GM19035 (cell line): ENCODE measurements around the gene CDH4.
"Not testable (repeated sequence)": the region's sequence is repeated elsewhere in the genome, so short reads cannot be mapped to it uniquely, and the experiment has no call there.

Source experiments
- ATAC-seq: cut with Tn5 transposase; IDR thresholded peaks from one replicate; pipeline ENCODE4 v1.9.1; 2021; ENCODE audit not compliant: unreplicated experiment

The CDH4 gene

DNA sequence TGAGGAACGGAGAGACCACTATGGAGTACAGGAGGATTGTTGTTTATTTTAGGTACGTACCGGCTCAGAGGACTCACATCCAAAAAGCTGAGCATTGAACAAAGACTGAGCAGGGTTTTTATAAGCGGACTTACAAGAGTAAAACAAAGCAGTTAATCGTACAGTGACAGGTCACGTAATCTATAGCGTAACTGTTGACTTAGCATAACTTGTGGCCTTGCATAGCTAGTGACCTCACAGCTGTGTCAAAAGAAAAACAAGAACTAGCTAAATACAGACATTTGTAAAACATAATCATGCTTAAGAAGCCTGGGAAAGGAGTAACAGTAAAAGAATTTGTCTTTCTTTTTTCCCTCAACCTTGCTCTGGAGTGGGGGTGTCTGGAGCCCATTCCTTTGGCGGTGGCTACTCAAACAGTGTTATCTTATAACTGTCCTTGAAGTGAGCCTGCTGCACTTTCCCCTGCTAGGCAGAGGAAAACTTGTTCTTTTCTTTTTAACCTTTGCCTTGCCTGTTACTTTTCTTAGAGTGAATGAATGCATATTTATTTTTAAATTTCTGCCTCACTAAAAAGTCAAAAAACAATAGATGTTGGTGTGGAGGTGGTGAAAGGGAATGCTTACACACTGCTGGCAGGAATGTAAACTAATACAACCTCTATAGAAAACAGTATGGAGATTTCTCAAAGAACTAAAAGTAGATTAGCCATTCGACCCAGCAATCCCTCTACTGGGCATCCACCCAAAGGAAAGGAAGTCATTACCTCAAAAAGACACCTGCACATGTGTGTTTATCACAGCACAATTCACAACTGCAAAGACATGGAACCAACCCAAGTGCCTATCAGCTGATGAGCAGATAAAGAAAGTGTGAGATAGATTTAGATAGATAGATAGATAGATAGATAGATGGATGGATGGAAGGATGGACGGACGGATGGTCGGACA, 704.6 kb downstream of the CDH4 start:
- ATAC-seq = no peak

DNA sequence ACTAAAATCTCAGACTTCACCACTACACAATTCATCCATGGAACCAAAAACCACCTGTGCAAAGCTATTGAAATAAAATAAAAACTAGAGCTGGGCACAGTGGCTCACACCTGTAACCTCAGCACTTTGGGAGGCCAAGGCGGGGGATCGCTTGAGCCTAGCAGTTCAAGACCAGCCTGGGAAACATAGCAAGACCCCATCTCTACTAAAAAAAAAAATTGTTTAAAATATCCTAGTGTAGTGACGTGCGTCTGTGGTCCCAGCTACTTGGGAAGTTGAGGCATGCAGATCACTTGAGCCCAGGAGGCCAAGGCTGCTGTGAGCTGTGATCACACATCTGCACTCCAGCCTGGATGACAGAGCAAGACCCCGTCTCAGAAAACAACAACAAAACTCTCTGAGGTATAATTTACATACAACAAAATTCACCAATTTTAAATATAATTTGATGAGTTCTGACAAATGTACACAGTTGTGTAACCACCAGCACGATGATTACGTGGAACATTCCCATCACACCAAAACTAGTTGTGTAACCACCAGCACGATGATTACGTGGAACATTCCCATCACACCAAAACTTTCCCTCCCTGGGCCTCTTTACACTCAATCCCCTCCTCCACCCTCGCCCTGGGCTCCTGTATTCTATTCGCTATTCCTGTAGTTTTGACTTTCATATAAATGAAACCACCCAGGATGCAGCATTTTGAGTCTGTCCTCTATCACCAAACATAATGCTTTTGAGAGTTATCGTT, 706.1 kb downstream of the CDH4 start:
- no peak for ATAC-seq

- ATAC-seq = no peak
These were observed 707.0 kb downstream of the CDH4 start for GRCh38 chr20:61958773-61959700.

DNA sequence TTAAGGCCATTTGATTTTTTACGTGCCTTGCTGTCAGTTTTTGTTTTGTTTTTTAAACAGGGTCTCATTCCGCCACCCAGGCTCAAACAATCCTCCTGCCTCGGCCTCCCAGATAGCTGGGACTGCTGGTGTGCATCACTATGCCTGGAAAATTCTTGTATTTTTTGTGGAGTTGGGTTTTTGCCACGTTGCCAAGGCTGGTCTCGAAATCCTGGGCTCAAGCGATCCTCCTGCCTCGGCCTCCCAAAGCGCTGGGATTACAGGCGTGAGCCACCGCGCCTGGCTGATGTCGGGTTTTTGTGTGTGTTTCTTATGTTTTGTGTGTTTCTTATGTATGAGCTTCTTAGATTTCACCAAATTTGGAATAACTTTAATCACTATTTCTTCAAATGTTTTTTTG, 708.8 kb downstream of the CDH4 start:
- no peak for ATAC-seq

- no peak for ATAC-seq
These were observed 711.1 kb downstream of the CDH4 start for GRCh38 chr20:61963149-61963548.

- no peak for ATAC-seq
These were observed 712.0 kb downstream of the CDH4 start for GRCh38 chr20:61963885-61964674.

GRCh38 chr20:61964675-61965605, 712.9 kb downstream of the CDH4 start:
- no peak for ATAC-seq

GRCh38 chr20:61965606-61966491, 713.8 kb downstream of the CDH4 start:
- ATAC-seq = no peak

DNA sequence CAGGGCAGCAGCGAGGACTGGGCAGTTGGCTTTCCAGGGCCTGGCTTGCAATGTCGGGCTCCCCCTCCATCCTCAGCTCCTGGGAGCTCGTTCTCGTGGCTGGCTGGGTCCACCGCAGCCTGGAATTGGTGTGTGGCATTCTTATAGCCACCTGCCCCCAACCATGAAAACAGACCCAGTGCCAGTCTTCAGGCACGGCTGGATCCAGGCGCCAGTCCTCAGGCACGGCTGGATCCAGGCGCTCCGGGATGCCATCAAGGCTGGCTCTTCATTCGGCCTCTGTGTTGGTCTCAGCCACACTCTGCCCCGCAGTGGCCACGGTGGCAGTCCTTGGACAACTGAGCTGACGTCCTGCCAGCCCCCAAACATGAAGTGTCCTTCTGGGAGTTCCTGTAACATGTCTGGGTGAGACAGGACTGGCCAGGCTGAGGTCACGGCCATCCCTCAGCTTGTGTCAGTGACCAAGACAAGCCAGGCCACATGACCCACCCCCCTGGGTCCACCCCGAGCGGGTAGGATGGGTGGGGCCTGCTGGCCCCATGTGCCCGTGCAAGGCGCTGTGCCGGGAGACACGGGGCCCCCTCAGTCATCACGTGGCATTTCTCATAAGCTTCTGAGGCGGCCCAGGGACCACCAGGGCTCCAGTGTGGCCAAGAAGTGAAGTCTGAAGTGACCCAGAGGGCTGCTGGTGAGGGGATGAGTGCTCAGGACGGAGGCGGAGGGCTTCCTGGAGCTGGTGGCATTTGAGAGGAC, 714.6 kb downstream of the CDH4 start:
- no peak for ATAC-seq

DNA sequence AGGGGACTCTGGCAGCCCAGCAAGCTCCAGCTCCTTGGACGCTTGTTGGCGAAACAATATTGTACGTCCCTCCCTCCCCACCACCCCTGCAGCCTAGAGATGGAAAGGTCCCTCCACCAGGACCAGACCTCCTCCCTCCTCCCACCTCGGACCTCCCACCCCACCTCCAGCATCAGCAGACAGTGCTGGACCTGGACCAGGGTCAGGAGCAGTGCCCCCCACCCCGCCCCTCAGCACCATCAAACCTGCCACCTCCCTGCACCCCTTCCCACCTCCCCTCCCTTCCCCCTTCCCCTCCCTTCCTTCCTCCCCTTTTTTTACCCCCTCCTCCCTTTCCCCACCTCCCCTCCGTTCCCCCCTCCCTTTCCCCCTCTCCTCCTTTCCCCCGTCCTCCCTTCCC, 715.2 kb downstream of the CDH4 start:
- no peak for ATAC-seq

DNA sequence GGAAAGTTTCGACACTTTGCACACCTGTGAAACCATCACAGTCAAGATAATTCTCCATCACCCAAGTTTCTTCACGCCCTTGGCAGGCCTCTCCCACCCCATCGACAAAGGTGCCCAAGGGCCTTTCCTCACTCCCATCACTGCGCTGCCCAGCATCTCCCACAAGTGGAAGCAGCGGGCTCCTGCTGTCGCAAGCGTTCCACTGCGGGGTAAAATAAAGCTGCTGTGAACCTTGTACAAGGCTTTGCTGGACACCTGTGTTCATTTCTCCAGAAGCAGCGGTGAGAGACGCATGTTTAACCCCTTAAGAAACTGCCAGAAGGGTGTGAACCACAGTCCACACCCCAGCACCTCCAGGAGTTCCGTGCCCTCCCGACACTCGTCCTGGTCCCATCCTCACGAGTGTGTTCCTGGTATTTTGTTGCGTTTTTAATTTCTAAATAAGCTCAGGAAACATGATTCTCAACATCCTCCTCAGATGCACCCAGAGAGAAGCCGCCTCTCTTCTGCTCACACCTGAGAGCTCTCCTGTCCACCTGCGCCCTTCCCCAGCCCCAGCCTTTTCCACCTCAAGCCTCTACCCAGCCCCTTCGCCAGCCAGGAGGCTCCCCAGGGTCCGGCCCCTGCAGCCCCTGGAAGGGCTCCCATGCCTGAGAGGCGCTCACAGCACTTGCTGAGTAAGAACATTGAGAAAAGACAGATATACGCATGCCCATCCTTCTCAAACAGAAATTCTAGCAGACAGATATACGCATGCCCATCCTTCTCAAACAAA, 716.2 kb downstream of the CDH4 start:
- no peak for ATAC-seq

DNA sequence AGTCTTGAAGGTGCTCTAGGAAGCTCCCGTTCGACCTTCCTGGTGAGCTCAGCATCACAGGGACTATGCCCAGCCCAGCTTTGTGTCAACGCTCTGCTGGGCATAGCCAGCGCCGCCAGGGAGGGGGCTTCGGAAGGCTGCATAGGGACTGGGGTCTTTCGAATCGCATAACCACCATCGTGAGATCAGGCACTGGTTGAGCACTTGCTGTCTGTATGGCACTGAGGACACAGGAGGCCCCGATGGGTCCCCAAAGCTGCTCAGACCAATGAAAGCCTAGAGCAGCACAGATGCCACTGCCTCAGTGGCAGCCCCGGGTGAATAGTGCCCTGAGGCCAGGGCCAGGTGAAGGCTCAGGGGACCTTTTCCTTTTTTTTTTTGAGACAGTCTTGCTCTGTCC, 716.9 kb downstream of the CDH4 start:
- no peak for ATAC-seq

GRCh38 chr20:61969806-61970205, 717.7 kb downstream of the CDH4 start:
- ATAC-seq = no peak

- ATAC-seq = no peak
These were observed 718.3 kb downstream of the CDH4 start for GRCh38 chr20:61970357-61970756.

- not testable (repeated sequence) for ATAC-seq
These were observed 719.5 kb downstream of the CDH4 start for GRCh38 chr20:61971595-61971994.

GRCh38 chr20:61972636-61973508, 720.8 kb downstream of the CDH4 start:
- no peak for ATAC-seq
